Astrocyte of the spinal cord (primary cell): ENCODE measurements around the gene TTBK2.

Source experiments
- DNase-seq: peaks from one replicate; pipeline ENCODE4 v3.0.0; 2011; ENCODE audit warnings: low read depth, low spot score
- H3K4me3 ChIP-seq: 2 replicates; pipeline ENCODE4 v1.5.1; 2011; ENCODE audit warnings: low read depth, mild to moderate bottlenecking, low read length, moderate library complexity
- in situ Hi-C: cut with HindIII; loops from 2 replicates; pipeline ENCODE4 v1.10.0; 2017; ENCODE audit warnings: low sequenced_read_pairs
- TF ChIP-seq, protein P1 (sequence below): IDR thresholded peaks from 2 replicates; pipeline ENCODE4 v1.5.1; 2012; ENCODE audit warnings: low read depth, mild to moderate bottlenecking, low read length, inconsistent platforms

Gene TTBK2

DNA sequence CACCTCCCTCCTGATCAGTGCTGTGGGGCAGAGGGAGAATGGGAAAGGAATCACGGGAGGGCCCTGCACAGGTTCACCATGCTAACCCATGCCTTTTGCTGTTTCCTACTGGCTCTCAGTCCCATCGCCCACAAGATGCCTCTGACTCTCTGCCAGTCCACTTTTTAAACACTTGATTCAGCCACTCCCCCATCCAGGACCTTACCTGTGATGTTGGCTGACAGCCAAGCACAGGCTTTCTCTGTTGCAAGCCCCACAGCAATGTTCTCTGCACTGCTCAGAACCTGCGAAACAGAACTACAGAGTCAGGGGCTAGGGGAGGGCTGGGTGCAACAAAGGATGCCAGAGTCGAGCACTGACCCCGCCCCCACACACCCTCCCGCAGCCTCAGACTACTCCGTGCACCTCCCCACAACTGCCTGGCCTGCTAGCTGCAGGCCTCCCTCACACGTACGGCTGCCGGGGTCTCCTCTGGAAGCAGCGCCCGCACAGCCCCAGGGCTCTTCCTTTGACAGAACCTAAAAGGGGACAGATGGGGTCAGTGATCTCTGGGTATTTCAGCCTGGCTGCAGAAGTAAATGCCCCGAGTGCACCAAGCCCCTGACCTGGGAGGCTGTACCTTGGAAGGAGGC lies 192.7 kb downstream of the TTBK2 start:
- TF ChIP-seq, protein P1, sequence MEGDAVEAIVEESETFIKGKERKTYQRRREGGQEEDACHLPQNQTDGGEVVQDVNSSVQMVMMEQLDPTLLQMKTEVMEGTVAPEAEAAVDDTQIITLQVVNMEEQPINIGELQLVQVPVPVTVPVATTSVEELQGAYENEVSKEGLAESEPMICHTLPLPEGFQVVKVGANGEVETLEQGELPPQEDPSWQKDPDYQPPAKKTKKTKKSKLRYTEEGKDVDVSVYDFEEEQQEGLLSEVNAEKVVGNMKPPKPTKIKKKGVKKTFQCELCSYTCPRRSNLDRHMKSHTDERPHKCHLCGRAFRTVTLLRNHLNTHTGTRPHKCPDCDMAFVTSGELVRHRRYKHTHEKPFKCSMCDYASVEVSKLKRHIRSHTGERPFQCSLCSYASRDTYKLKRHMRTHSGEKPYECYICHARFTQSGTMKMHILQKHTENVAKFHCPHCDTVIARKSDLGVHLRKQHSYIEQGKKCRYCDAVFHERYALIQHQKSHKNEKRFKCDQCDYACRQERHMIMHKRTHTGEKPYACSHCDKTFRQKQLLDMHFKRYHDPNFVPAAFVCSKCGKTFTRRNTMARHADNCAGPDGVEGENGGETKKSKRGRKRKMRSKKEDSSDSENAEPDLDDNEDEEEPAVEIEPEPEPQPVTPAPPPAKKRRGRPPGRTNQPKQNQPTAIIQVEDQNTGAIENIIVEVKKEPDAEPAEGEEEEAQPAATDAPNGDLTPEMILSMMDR = no peak
- in situ Hi-C loops = no loop called here
- H3K4me3 ChIP-seq = no peak overlapping the region
- DNase-seq = no peak

DNA sequence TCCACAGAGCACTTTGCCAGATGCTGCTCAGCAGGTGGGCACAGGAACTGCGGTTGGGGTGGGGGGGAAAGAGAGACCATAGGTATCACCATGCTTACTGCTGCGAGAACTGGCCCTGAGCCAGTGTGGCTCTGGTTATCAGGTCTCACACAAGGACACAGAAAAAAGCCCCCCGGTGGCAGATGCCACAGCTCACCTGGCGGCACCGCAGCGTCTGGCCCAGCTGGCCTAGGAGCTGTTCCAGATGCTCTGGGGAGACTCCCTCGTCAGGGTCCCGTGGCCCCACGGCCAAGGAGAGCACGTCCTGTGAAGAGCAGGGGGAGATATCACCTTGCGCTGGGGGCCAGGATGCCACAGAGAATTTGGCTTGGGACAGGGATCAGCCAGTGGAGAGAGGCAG lies 194.5 kb downstream of the TTBK2 start:
- in situ Hi-C loops = no loop called here
- no peak for DNase-seq
- H3K4me3 ChIP-seq = no peak overlapping the region
- TF ChIP-seq, protein P1 = no peak

DNA sequence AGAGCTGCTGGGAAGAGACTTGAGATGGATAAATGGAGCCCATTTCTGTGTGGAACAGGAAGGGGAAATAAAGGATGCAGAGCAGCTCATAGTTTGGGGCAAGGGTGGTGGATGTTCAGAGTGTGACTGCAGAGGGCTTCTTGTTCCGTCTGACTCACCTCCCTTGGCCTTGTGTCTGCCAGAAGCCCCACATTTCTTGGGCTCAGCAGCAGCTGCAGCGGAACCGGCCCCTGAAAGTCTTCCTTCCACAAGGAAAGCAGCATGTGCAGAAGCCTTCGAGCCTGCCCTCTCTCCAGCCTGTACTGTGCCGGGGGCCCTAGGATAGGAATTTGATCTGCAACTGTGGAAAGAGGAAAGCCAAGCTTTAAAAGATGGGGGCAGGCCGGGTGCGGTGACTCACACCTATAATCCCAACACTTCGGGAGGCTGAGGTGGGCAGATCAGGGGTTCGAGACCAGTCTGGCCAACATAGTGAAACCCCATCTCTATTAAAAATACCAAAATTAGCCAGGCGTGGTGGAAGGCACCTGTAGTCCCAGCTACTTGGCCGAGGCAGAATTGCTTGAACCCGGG lies 195.2 kb downstream of the TTBK2 start:
- in situ Hi-C loops = no loop called here
- no peak for DNase-seq
- TF ChIP-seq, protein P1 = no peak
- no peak overlapping the region for H3K4me3 ChIP-seq

DNA sequence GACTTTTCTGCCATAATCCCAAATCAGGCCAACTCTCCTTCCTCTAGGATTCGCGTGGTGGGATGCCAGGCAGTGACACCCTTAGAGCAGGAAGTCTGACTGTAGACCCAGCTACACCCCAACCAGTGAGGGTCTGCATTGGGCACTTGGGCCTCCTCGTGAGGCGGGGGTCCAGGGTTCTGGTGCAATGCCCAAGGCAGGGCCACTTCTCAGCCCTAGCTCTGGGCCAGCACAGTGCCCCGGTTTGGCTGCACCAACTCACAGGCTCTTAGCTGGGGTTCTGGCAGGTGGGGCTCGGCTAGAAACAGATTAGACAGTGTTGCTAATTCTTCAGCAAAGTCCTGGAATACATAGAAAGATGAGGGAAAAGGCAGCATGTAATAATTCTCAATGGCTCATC lies 196.3 kb downstream of the TTBK2 start:
- no peak overlapping the region for H3K4me3 ChIP-seq
- DNase-seq = no peak
- TF ChIP-seq, protein P1 = no peak
- in situ Hi-C loops = no loop called here

DNA sequence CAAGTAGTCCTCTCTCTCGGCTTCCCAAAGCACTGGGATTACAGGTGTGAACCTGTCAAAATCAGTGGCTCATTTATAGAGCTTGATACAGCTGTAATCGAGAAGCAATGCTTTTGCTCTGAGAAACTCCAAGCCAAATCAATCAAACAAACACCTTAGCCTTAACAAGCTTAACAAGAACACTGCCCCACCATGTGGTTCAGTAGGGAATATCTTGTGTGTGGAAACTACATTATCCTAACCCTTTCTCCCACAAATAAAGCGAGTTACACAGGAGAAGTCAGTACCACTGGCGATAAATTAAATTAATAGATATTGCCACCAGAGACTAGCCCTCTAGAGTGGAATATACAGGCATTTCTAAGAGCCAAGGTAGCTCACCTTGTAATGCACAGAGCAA lies 197.5 kb downstream of the TTBK2 start:
- in situ Hi-C loops = no loop called here
- TF ChIP-seq, protein P1 = peak; percentile 13
- no peak overlapping the region for H3K4me3 ChIP-seq
- no peak for DNase-seq

DNA sequence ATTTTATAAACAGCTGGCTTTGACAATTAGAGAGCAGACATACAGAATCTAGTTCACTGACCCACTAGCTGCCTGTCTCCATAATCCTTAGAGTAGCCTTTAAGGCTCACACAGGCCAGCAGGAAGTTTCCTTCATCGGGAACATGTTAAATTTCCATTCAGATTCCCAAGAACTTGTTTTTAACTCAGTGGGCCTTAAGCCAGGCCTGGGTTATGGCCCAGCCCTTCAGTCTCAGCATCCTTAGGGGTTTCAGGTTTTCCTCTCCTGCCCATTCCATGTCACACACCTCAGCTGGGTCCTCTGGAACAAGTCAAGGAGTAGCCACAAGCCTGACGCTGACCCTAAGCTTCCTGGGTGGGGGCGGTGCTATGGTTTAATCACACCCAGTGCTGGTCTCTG lies 198.7 kb downstream of the TTBK2 start:
- no peak overlapping the region for H3K4me3 ChIP-seq
- TF ChIP-seq, protein P1 = no peak
- in situ Hi-C loops = no loop called here
- no peak for DNase-seq
